ENCODE measurements around the gene ZNF865. TPM values are rescaled to one million over a fixed set of nuclear protein-coding genes. Genes with fewer than 3 reads are reported as not detected.

The ZNF865 gene
- total and polyA plus RNA-seq, 8 donors: 1.3 to 60.5 (median 6.6) TPM

- Histone ChIP-seq H3K27ac (peak within 1 kb of the TSS; percentile 89 to 97 (median 95)), H3K4me3 (peak within 1 kb of the TSS; percentile 74 to 98 (median 97)), H3K27me3 (peaks cover 0 to 6% (median 0%) of the 10 kb centered on the region in 3 donors), H3K4me1 (peaks cover 51 to 90% (median 87%) of the 10 kb centered on the region in 4 donors), H3K9me3 (no peaks in the 10 kb centered on the region), H3K36me3 (peaks cover 11 to 22% (median 14%) of the 10 kb centered on the region in 4 donors)
- peak; percentile 63 to 89 for DNase-seq
- no peak for TF ChIP-seq EP300 (IDR thresholded peaks at IDR 0.05)
- TF ChIP-seq POLR2AphosphoS5 (IDR thresholded peaks at IDR 0.05): peak in 2 of 3 donors; percentile 13 to 33
- 0 to 2% (median 1%) methylated on average over 31 to 89 of the region's 89 CpGs for WGBS, 5 donors
- intact Hi-C loops (cut with DNase I; ENCODE audit: low total_unique reads): no loop called here
Observed at GRCh38 chr19:55640577-55641425, 35.4 kb downstream of the ZNF865 start, which contains the start of gene ZNF580. ZNF580 (plus strand) TSS chr19:55641002; CDS start chr19:55642509, 1,507 bp downstream.

GRCh38 chr19:55641426-55642152 lies 36.1 kb downstream of the ZNF865 start:
- Histone ChIP-seq H3K27me3 (peaks cover 0 to 6% (median 0%) of the 10 kb centered on the region in 3 donors), H3K36me3 (peaks cover 11 to 24% (median 18%) of the 10 kb centered on the region in 4 donors), H3K27ac (peak overlapping the region; percentile 89 to 97 (median 95)), H3K9me3 (no peaks in the 10 kb centered on the region), H3K4me1 (peaks cover 43 to 84% (median 81%) of the 10 kb centered on the region in 4 donors), H3K4me3 (peak overlapping the region; percentile 74 to 98 (median 97))
- intact Hi-C loops (cut with DNase I; ENCODE audit: low total_unique reads): no loop called here
- no peak for TF ChIP-seq POLR2A (IDR thresholded peaks at IDR 0.05)
- no peak for TF ChIP-seq EP300 (IDR thresholded peaks at IDR 0.05)
- TF ChIP-seq POLR2AphosphoS5 (IDR thresholded peaks at IDR 0.05): no peak
- DNase-seq: no peak
- 1 to 2% (median 2%) methylated on average over 25 of the region's 25 CpGs for WGBS, 5 donors

- peak overlapping the region; percentile 74 to 98 (median 97) for H3K4me3 ChIP-seq
Observed at GRCh38 chr19:55642153-55643002, 36.9 kb downstream of the ZNF865 start.

GRCh38 chr19:55643003-55643886 lies 37.8 kb downstream of the ZNF865 start, which contains the start of gene ZNF581:
ZNF581 (plus strand) TSS chr19:55643649; CDS start chr19:55644572, 923 bp downstream.
- H3K27me3 ChIP-seq: peaks cover 0 to 6% (median 0%) of the 10 kb centered on the region in 3 donors
- peak; percentile 28 to 78 (median 37) for TF ChIP-seq POLR2AphosphoS5 (IDR thresholded peaks at IDR 0.05)
- TF ChIP-seq EP300 (IDR thresholded peaks at IDR 0.05): no peak
- peak within 1 kb of the TSS; percentile 91 to 97 (median 95) for H3K27ac ChIP-seq
- peak within 1 kb of the TSS; percentile 74 to 98 (median 97) for H3K4me3 ChIP-seq
- no peaks in the 10 kb centered on the region for H3K9me3 ChIP-seq
- peak; percentile 83 to 88 for DNase-seq
- intact Hi-C loops (cut with DNase I; ENCODE audit: low total_unique reads): no loop called here
- 0 to 2% (median 1%) methylated on average over 41 to 56 of the region's 56 CpGs for WGBS, 5 donors
- H3K4me1 ChIP-seq: peaks cover 45 to 80% (median 78%) of the 10 kb centered on the region in 4 donors
- H3K36me3 ChIP-seq: peaks cover 11 to 19% (median 18%) of the 10 kb centered on the region in 4 donors

More at GRCh38 chr19:55642153-55643002, 36.9 kb downstream of the ZNF865 start:
- peak; percentile 39 to 63 for DNase-seq
- Histone ChIP-seq H3K4me1 (peaks cover 43 to 84% (median 80%) of the 10 kb centered on the region in 4 donors), H3K36me3 (peaks cover 11 to 24% (median 18%) of the 10 kb centered on the region in 4 donors), H3K9me3 (no peaks in the 10 kb centered on the region), H3K27ac (peak overlapping the region; percentile 91 to 97 (median 95)), H3K27me3 (peaks cover 0 to 6% (median 0%) of the 10 kb centered on the region in 3 donors)
- intact Hi-C loops (cut with DNase I; ENCODE audit: low total_unique reads): no loop called here
- 1 to 2% (median 1%) methylated on average over 10 to 65 of the region's 65 CpGs for WGBS, 5 donors
- TF ChIP-seq POLR2AphosphoS5 (IDR thresholded peaks at IDR 0.05): peak in 1 of 3 donors; percentile 26
- TF ChIP-seq POLR2A (IDR thresholded peaks at IDR 0.05): no peak
- no peak for TF ChIP-seq EP300 (IDR thresholded peaks at IDR 0.05)

- Histone ChIP-seq H3K4me3 (peak overlapping the region; percentile 74 to 98 (median 97)), H3K4me1 (peaks cover 47 to 81% (median 79%) of the 10 kb centered on the region in 4 donors), H3K27ac (peak overlapping the region; percentile 28 to 97 (median 95)), H3K36me3 (peaks cover 11 to 19% (median 16%) of the 10 kb centered on the region in 4 donors), H3K27me3 (peaks cover 0 to 6% (median 0%) of the 10 kb centered on the region in 3 donors), H3K9me3 (no peaks in the 10 kb centered on the region)
- intact Hi-C loops (cut with DNase I; ENCODE audit: low total_unique reads): no loop called here
- WGBS, 5 donors: 0 to 2% (median 0%) methylated on average over 14 to 15 of the region's 15 CpGs
- no peak for DNase-seq
- TF ChIP-seq CTCF (IDR thresholded peaks at IDR 0.05) (no peak), POLR2AphosphoS5 (IDR thresholded peaks at IDR 0.05) (no peak), POLR2A (IDR thresholded peaks at IDR 0.05) (no peak), EP300 (IDR thresholded peaks at IDR 0.05) (no peak)
Observed at GRCh38 chr19:55643887-55644176, 38.4 kb downstream of the ZNF865 start.
